WERI-Rb-1 (cell line): ENCODE data around the gene FLVCR2.

ENCODE experiments used
- DNase-seq: peaks from one replicate; pipeline ENCODE4 v3.0.0-alpha.2; 2020
- H3K27ac ChIP-seq: fragments of 250-450 bp; sonication (Bioruptor Pico); 2 replicates; pipeline ENCODE4 v1.5.1; 2020; ENCODE audit warnings: mild to moderate bottlenecking, moderate library complexity
- H3K27me3 ChIP-seq: fragments of 250-450 bp; sonication (Bioruptor Pico); 2 replicates; pipeline ENCODE4 v1.5.1; 2021; ENCODE audit warnings: mild to moderate bottlenecking, low read depth, moderate library complexity; ENCODE audit not compliant: insufficient read depth, severe bottlenecking
- H3K36me3 ChIP-seq: fragments of 250-450 bp; sonication (Bioruptor Pico); 2 replicates; pipeline ENCODE4 v1.5.1; 2020; ENCODE audit warnings: mild to moderate bottlenecking, moderate library complexity
- H3K4me3 ChIP-seq: 2 replicates; pipeline ENCODE4 v1.5.1; 2011; ENCODE audit warnings: low read depth, mild to moderate bottlenecking, control low read depth, low read length
- H3K9me3 ChIP-seq: fragments of 250-450 bp; sonication (Bioruptor Pico); 2 replicates; pipeline ENCODE4 v1.5.1; 2021; ENCODE audit warnings: mild to moderate bottlenecking, moderate library complexity; ENCODE audit not compliant: severe bottlenecking
- CTCF ChIP-seq: IDR thresholded peaks from 2 replicates; pipeline ENCODE4 v1.5.1; 2011; ENCODE audit warnings: low read depth, mild to moderate bottlenecking, control low read depth, inconsistent platforms, low read length

Gene FLVCR2

GRCh38 chr14:75537071-75537470 lies 41.3 kb upstream of the FLVCR2 start:
- Histone ChIP-seq H3K27me3 (no peaks in the 10 kb centered on the region), H3K36me3 (no peaks in the 10 kb centered on the region), H3K9me3 (no peaks in the 10 kb centered on the region), H3K27ac (no peak overlapping the region), H3K4me3 (no peak overlapping the region)
- no peak for DNase-seq
- TF ChIP-seq CTCF, result no peak

DNA sequence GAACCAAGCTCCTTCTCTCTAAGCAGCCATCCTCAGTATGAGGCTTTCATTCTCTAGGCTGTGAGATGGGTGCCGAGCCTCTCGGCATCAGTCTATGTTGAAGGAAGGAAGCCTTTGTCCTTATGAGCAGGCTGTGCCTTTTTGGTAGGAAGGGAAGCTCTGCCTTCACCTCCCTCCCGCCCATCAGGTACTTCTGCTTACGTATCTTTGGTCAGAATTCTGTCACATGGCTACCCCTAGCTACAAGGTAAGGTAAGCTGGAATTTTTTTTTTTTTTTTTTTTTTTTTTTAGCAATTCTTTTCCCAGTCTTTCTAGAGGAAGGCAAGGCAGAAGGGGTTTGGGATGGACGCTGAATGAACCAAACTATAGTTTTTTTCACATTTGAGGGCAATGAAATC lies 39.3 kb upstream of the FLVCR2 start:
- Histone ChIP-seq H3K27me3 (no peaks in the 10 kb centered on the region), H3K27ac (no peak overlapping the region), H3K36me3 (no peaks in the 10 kb centered on the region), H3K9me3 (no peaks in the 10 kb centered on the region), H3K4me3 (no peak overlapping the region)
- no peak for DNase-seq
- no peak for TF ChIP-seq CTCF

DNA sequence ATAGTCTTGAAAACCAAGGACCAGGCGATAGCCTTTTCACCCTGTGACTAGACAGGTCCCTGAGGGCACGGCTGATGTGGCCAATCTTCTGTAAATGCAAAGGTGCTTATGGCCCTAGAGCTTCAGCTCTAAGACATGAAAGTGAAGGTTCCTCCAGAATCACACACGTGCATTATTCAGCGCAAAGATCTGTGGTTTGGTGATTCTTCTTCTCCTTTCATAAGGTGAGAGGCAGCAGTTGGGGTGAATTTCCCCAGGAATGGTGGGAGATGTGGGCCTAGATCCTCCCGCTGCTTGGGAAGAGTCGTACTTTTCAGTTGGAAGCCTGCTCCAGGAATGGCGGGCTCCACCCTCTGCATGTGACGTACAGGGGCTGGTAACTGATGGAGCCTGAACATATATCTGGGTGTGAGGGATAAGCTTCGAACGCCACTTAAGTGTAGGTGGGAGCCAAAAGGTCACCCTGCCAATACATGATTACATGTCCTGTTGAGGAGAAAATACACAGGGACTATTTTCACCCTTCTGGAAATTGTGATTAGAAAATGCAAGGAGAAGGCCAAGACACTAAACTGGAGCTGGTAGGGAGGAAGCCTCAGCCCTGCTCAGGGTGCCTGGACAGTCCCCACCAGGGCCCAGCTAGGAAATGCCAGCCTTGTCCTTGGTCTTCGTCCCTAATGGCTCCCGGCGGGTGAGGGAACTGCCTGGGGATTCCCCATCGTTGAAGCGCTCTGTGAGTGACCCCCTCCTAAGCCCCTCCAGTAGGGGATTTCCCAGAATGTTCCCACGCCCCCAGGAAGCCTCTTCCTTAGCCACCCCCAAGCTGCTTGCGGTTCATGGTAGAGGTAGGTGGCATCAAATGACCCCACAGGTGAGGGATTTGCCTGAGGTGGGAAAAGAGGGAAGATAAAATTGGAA lies 38.6 kb upstream of the FLVCR2 start:
- Histone ChIP-seq H3K36me3 (no peaks in the 10 kb centered on the region), H3K27ac (no peak overlapping the region), H3K4me3 (no peak overlapping the region), H3K27me3 (no peaks in the 10 kb centered on the region), H3K9me3 (no peaks in the 10 kb centered on the region)
- no peak for TF ChIP-seq CTCF
- DNase-seq, result no peak

DNA sequence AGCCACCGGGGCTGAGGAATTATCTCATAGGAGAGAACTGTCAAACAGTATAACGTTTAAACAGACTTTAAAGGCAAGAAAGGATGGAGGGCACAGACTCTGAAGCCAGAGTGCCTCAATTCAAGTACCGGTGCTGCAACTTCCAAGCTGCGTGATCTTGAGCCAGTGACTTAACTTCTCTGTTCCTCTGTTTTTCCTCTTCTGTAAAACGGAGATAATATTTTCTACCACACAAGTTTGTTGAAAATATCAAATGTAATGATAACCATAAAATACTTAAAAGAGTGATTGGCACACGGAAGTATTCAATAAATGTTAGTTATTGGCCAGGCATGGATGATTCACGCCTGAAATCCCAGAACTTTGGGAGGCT lies 38.0 kb upstream of the FLVCR2 start:
- no peak overlapping the region for H3K4me3 ChIP-seq
- DNase-seq, result no peak
- H3K27ac ChIP-seq, result no peak overlapping the region
- H3K36me3 ChIP-seq, result no peaks in the 10 kb centered on the region
- TF ChIP-seq CTCF, result no peak
- no peaks in the 10 kb centered on the region for H3K9me3 ChIP-seq
- no peaks in the 10 kb centered on the region for H3K27me3 ChIP-seq

- Histone ChIP-seq H3K36me3 (no peaks in the 10 kb centered on the region), H3K27ac (no peak overlapping the region), H3K27me3 (no peaks in the 10 kb centered on the region), H3K9me3 (no peaks in the 10 kb centered on the region), H3K4me3 (no peak overlapping the region)
- no peak for DNase-seq
- no peak for TF ChIP-seq CTCF
These were observed 35.8 kb upstream of the FLVCR2 start for GRCh38 chr14:75542588-75543091.
